Esophagus muscularis mucosa (tissue), 4 donors: Measurements from ENCODE around the gene TRIM74. TPM values are rescaled to one million over a fixed set of nuclear protein-coding genes. Genes with fewer than 3 reads are reported as not detected.

ENCODE experiments used
- DNase-seq: peaks from one replicate; pipeline ENCODE4 v3.0.0-alpha.2; 2017; ENCODE audit errors: extremely low spot score
- H3K27ac ChIP-seq, 4 donors: fragments of 200-600 bp; sonication (generic); replicated peaks in 1 of 4; 1 replicate in 3 of 4; 2 replicates in 1 of 4; pipeline ENCODE4 v1.5.1; 2016 to 2019; ENCODE audit warnings: mild to moderate bottlenecking in 1 of 4
- H3K27me3 ChIP-seq, 4 donors: fragments of 200-600 bp; sonication (generic); one replicate each; pipeline versions ENCODE4 v1.5.1 to v1.6.0; 2016 to 2019
- H3K36me3 ChIP-seq, 4 donors: fragments of 200-600 bp; sonication (generic); one replicate each; pipeline ENCODE4 v1.5.1; 2016 to 2019
- H3K4me1 ChIP-seq, 4 donors: fragments of 200-600 bp; sonication (generic); one replicate each; pipeline ENCODE4 v1.5.1; 2016 to 2019
- H3K4me3 ChIP-seq, 4 donors: fragments of 200-600 bp; sonication (generic); 1 replicate in 2 of 4; 2 replicates in 2 of 4; pipeline ENCODE4 v1.5.1; 2016 to 2019; ENCODE audit warnings: mild to moderate bottlenecking in 4 of 4, moderate library complexity in 1 of 4
- H3K9me3 ChIP-seq, 4 donors: fragments of 200-600 bp; sonication (generic); 1 replicate in 3 of 4; 2 replicates in 1 of 4; pipeline ENCODE4 v1.5.1; 2016 to 2019
- EP300 ChIP-seq: sonication (generic); formaldehyde crosslinking; IDR thresholded peaks from one replicate; pipeline ENCODE4 v1.6.1; 2017; ENCODE audit warnings: antibody characterized with exemption
- POLR2A ChIP-seq: fragments of 450-650 bp; IDR thresholded peaks from one replicate; pipeline ENCODE4 v1.6.1; 2017; ENCODE audit warnings: antibody characterized with exemption, moderate library complexity, mild to moderate bottlenecking, low read depth
- POLR2AphosphoS5 ChIP-seq, 2 donors: sonication (generic); formaldehyde crosslinking; IDR thresholded peaks; one replicate each; pipeline ENCODE4 v1.6.1; 2017; ENCODE audit warnings: antibody characterized with exemption in 2 of 2
- WGBS: methylation state at CpG from one replicate; pipeline ENCODE4 v1.1.5; 2018; 5-methylcytosine and 5-hydroxymethylcytosine counted together
- intact Hi-C: fragments of 100-400 bp; cut with DNase I; formaldehyde crosslinking; loops from one replicate; pipeline ENCODE4 v1.15.1; 2023
- total RNA-seq, 4 donors: library from RNA; depleted of rRNA; stranded (reverse); fragments of >200 nt; gene quantifications; one replicate each; pipeline versions ENCODE4 v1.1.0 to v1.2.1, GENCODE V29; 2016
- TF ChIP-seq, protein P1 (sequence below), 3 experiments: fragments of 200-600 bp in 2 of 3; fragments of 450-650 bp in 1 of 3; sonication (generic) in 2 of 3; IDR thresholded peaks; one replicate each; pipeline ENCODE4 v1.5.1; 2017 to 2019; ENCODE audit warnings: antibody characterized with exemption in 3 of 3, mild to moderate bottlenecking in 2 of 3, moderate library complexity in 1 of 3

The TRIM74 gene
- total RNA-seq, 4 donors from 2014 or later = 1.2 TPM; not detected in 3

DNA sequence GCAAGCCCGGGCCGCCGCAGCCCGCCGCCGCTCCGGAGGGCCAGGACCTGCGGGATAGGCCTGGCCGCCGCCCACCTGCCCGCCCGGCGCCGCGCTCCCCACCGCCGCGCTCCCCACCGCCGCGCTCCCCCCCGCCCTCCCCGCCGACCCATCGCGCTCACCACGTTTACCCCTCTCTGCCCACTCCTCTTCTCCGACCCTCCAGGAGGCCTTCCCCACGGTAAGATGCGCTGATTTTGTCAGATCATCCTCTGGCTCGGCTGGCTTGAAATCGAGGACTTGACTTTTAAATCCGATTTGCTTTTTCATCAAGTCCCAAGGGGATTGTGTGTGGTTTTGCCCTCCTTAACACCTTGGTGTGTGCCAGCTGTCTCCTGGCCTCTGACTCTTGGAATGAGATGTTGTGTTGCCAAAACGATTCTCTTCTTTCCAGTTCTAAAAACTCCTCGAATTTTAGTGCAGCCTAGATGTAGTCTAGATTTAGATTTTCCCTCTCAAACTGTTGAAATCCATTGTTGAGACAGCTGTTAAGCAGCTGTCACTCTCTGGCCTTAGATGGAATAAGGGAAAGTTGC, 43.6 kb downstream of the TRIM74 start:
- WGBS = 1% methylated on average over 28 of the region's 35 CpGs
- intact Hi-C loops = no loop called here

DNA sequence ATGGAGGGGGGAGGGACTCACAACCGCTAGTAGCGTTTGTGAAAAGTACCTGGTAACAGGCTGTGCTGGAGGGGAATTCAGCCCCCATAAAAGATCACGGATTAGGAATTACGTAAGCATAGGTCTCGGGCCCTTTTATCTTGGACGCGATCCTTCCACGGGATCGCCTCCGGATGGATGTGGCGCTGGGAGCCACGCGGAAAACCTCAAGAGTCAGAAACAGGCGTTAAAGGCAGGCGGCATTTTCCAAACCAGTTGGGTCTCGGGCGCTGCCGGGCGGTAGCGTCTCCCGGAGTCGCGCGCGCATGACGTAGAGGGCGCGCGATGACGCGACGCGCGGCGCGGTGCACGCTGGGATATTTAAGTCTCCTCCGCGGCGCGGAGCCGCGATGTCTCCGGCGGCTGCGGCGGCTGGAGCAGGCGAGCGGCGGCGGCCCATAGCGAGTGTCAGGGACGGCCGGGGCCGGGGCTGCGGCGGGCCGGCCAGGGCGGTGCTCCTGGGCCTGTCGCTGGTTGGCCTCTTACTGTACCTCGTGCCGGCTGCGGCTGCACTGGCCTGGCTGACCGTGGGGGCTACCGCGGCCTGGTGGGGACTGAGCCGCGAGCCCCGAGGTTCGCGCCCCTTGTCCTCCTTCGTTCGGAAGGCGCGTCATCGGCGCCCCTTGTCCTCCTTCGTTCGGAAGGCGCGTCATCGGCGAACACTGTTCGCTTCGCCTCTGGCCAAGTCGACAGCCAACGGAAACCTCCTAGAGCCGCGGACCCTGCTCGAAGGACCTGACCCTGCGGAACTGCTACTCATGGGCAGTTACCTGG, 44.3 kb downstream of the TRIM74 start, which contains the start of gene POM121:
TSS of gene POM121 (plus strand) at position 363 of the 813 bp plus-strand sequence. CDS start at position 390, 27 bp downstream.
- TF ChIP-seq POLR2A = peak; percentile 6
- TF ChIP-seq EP300 = no peak
- peak; percentile 73 to 92 for TF ChIP-seq POLR2AphosphoS5 (IDR thresholded peaks at IDR 0.05)
- TF ChIP-seq, protein P1, sequence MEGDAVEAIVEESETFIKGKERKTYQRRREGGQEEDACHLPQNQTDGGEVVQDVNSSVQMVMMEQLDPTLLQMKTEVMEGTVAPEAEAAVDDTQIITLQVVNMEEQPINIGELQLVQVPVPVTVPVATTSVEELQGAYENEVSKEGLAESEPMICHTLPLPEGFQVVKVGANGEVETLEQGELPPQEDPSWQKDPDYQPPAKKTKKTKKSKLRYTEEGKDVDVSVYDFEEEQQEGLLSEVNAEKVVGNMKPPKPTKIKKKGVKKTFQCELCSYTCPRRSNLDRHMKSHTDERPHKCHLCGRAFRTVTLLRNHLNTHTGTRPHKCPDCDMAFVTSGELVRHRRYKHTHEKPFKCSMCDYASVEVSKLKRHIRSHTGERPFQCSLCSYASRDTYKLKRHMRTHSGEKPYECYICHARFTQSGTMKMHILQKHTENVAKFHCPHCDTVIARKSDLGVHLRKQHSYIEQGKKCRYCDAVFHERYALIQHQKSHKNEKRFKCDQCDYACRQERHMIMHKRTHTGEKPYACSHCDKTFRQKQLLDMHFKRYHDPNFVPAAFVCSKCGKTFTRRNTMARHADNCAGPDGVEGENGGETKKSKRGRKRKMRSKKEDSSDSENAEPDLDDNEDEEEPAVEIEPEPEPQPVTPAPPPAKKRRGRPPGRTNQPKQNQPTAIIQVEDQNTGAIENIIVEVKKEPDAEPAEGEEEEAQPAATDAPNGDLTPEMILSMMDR (IDR thresholded peaks at IDR 0.05) = peak in 1 of 3 experiments; percentile 11
- H3K4me3 ChIP-seq = peak within 1 kb of the TSS; percentile 78 to 90 (median 86)
- intact Hi-C loops = no loop called here
- no peaks in the 10 kb centered on the region for H3K27me3 ChIP-seq
- DNase-seq = peak; percentile 95
- under 1% methylated on average over 33 of the region's 91 CpGs for WGBS
- H3K27ac ChIP-seq = peak within 1 kb of the TSS; percentile 91 to 96 (median 94)
- H3K9me3 ChIP-seq = no peaks in the 10 kb centered on the region
- H3K36me3 ChIP-seq = peaks cover 31 to 44% (median 40%) of the 10 kb centered on the region in 4 donors
- H3K4me1 ChIP-seq = peaks cover 19 to 35% (median 30%) of the 10 kb centered on the region in 4 donors

More for the DNA sequence above, 43.6 kb downstream of the TRIM74 start:
- Histone ChIP-seq H3K36me3 (peaks cover 38 to 49% (median 45%) of the 10 kb centered on the region in 4 donors), H3K27me3 (no peaks in the 10 kb centered on the region), H3K27ac (peak overlapping the region; percentile 91 to 96 (median 94)), H3K9me3 (no peaks in the 10 kb centered on the region), H3K4me1 (peaks cover 19 to 35% (median 30%) of the 10 kb centered on the region in 4 donors), H3K4me3 (peak overlapping the region; percentile 78 to 90 (median 86))
- TF ChIP-seq, protein P1 (IDR thresholded peaks at IDR 0.05) = no peak
- TF ChIP-seq POLR2A (no peak), EP300 (no peak), POLR2AphosphoS5 (IDR thresholded peaks at IDR 0.05) (no peak)
- DNase-seq = peak; percentile 26

GRCh38 chr7:72924386-72924732, 44.9 kb downstream of the TRIM74 start:
- 0% methylated on average over 5 of the region's 5 CpGs for WGBS
- H3K9me3 ChIP-seq = no peaks in the 10 kb centered on the region
- DNase-seq = no peak
- H3K4me3 ChIP-seq = peak overlapping the region; percentile 78 to 90 (median 86)
- peak overlapping the region; percentile 91 to 96 (median 94) for H3K27ac ChIP-seq
- intact Hi-C loops = no loop called here
- no peaks in the 10 kb centered on the region for H3K27me3 ChIP-seq
- no peak for TF ChIP-seq POLR2AphosphoS5 (IDR thresholded peaks at IDR 0.05)
- no peak for TF ChIP-seq POLR2A
- no peak for TF ChIP-seq EP300
- TF ChIP-seq, protein P1 (IDR thresholded peaks at IDR 0.05) = no peak
- peaks cover 28 to 38% (median 34%) of the 10 kb centered on the region in 4 donors for H3K36me3 ChIP-seq
- H3K4me1 ChIP-seq = peaks cover 19 to 41% (median 35%) of the 10 kb centered on the region in 4 donors

GRCh38 chr7:72919256-72919775, 50.0 kb downstream of the TRIM74 start:
- intact Hi-C loops = loop anchor here (5.0 kb wide), 1 partner anchor 92 kb away; the partner anchor contains the start of gene TYW1B
- 93% methylated on average over 4 of the region's 4 CpGs for WGBS
- peaks cover 0 to 27% (median 12%) of the 10 kb centered on the region in 4 donors for H3K36me3 ChIP-seq
- H3K27ac ChIP-seq = no peak overlapping the region
- TF ChIP-seq POLR2A = no peak
- TF ChIP-seq POLR2AphosphoS5 (IDR thresholded peaks at IDR 0.05) = no peak
- TF ChIP-seq EP300 = no peak
- TF ChIP-seq, protein P1 (IDR thresholded peaks at IDR 0.05) = no peak
- peaks cover 7 to 41% (median 26%) of the 10 kb centered on the region in 4 donors for H3K4me1 ChIP-seq
- no peaks in the 10 kb centered on the region for H3K27me3 ChIP-seq
- no peak overlapping the region for H3K4me3 ChIP-seq
- no peaks in the 10 kb centered on the region for H3K9me3 ChIP-seq
- no peak for DNase-seq
